Ascending aorta (tissue), 2 donors: Measurements from ENCODE around the gene TET2. TPM values are rescaled to one million over a fixed set of nuclear protein-coding genes. Genes with fewer than 3 reads are reported as not detected.

Experiments
- DNase-seq, 2 donors: peaks; one replicate each; pipeline ENCODE4 v3.0.0-alpha.2; 2019; ENCODE audit warnings: low spot score in 2 of 2
- H3K27ac ChIP-seq, 2 donors: fragments of 200-600 bp; sonication (generic); one replicate each; pipeline ENCODE4 v1.5.1; 2016 to 2017; ENCODE audit warnings: mild to moderate bottlenecking in 1 of 2
- H3K27me3 ChIP-seq: fragments of 200-600 bp; sonication (generic); one replicate; pipeline ENCODE4 v1.5.1; 2017
- H3K36me3 ChIP-seq, 2 donors: fragments of 200-600 bp; sonication (generic); one replicate each; pipeline ENCODE4 v1.5.1; 2016
- H3K4me1 ChIP-seq, 2 donors: fragments of 200-600 bp; sonication (generic); one replicate each; pipeline ENCODE4 v1.5.1; 2016 to 2017; ENCODE audit warnings: mild to moderate bottlenecking in 1 of 2
- H3K4me3 ChIP-seq, 2 donors: fragments of 200-600 bp; sonication (generic); one replicate each; pipeline ENCODE4 v1.5.1; 2016 to 2017; ENCODE audit warnings: mild to moderate bottlenecking in 1 of 2
- H3K9me3 ChIP-seq, 2 donors: fragments of 200-600 bp; sonication (generic); one replicate each; pipeline ENCODE4 v1.5.1; 2016
- CTCF ChIP-seq, 3 experiments: fragments of 200-600 bp in 2 of 3; fragments of 450-650 bp in 1 of 3; sonication (generic) in 2 of 3; IDR thresholded peaks; one replicate each; pipeline ENCODE4 v1.5.1; 2016 to 2019; ENCODE audit warnings: antibody characterized with exemption in 3 of 3, mild to moderate bottlenecking in 1 of 3, moderate library complexity in 1 of 3
- intact Hi-C: fragments of 100-400 bp; cut with DNase I; formaldehyde crosslinking; loops from one replicate; pipeline ENCODE4 v1.15.1; 2023
- total RNA-seq: library from RNA; depleted of rRNA; stranded (reverse); fragments of >200 nt; gene quantifications from one replicate; pipeline ENCODE4 v1.1.0, GENCODE V29; 2016

Gene TET2
- total RNA-seq, 1 donor from 2014 or later, result 14.8 TPM

- no peak overlapping the region for H3K27ac ChIP-seq
- no peak for TF ChIP-seq CTCF (IDR thresholded peaks at IDR 0.05)
- H3K36me3 ChIP-seq, result no peaks in the 10 kb centered on the region
- H3K27me3 ChIP-seq, result no peaks in the 10 kb centered on the region
- H3K9me3 ChIP-seq, result no peaks in the 10 kb centered on the region
- DNase-seq, result no peak
- intact Hi-C loops, result no loop called here
- H3K4me3 ChIP-seq, result no peak overlapping the region
- no peaks in the 10 kb centered on the region for H3K4me1 ChIP-seq
Measured at GRCh38 chr4:105206214-105206613, 59.5 kb downstream of the TET2 start.

GRCh38 chr4:105207386-105207785, 60.7 kb downstream of the TET2 start:
- Histone ChIP-seq H3K9me3 (no peaks in the 10 kb centered on the region), H3K27ac (no peak overlapping the region), H3K36me3 (no peaks in the 10 kb centered on the region), H3K27me3 (no peaks in the 10 kb centered on the region), H3K4me1 (no peaks in the 10 kb centered on the region), H3K4me3 (no peak overlapping the region)
- TF ChIP-seq CTCF (IDR thresholded peaks at IDR 0.05), result no peak
- DNase-seq, result no peak
- intact Hi-C loops, result no loop called here

- intact Hi-C loops, result no loop called here
- H3K27ac ChIP-seq, result no peak overlapping the region
- no peak overlapping the region for H3K4me3 ChIP-seq
- H3K36me3 ChIP-seq, result no peaks in the 10 kb centered on the region
- no peaks in the 10 kb centered on the region for H3K27me3 ChIP-seq
- no peak for DNase-seq
- no peak for TF ChIP-seq CTCF (IDR thresholded peaks at IDR 0.05)
- H3K4me1 ChIP-seq, result no peaks in the 10 kb centered on the region
- no peaks in the 10 kb centered on the region for H3K9me3 ChIP-seq
Measured at GRCh38 chr4:105208561-105208960, 61.9 kb downstream of the TET2 start.

- Histone ChIP-seq H3K27me3 (no peaks in the 10 kb centered on the region), H3K4me3 (no peak overlapping the region), H3K4me1 (peaks cover 0 to 5% of the 10 kb centered on the region in 2 donors), H3K27ac (no peak overlapping the region), H3K9me3 (no peaks in the 10 kb centered on the region), H3K36me3 (no peaks in the 10 kb centered on the region)
- no peak for DNase-seq
- intact Hi-C loops, result no loop called here
- TF ChIP-seq CTCF (IDR thresholded peaks at IDR 0.05), result no peak
Measured at GRCh38 chr4:105210916-105211315, 64.2 kb downstream of the TET2 start.

- Histone ChIP-seq H3K4me3 (no peak overlapping the region), H3K4me1 (peaks cover 0 to 8% of the 10 kb centered on the region in 2 donors), H3K9me3 (no peaks in the 10 kb centered on the region), H3K27ac (no peak overlapping the region), H3K27me3 (no peaks in the 10 kb centered on the region), H3K36me3 (no peaks in the 10 kb centered on the region)
- intact Hi-C loops, result no loop called here
- TF ChIP-seq CTCF (IDR thresholded peaks at IDR 0.05), result no peak
- DNase-seq, result no peak
Measured at GRCh38 chr4:105215609-105216313, 69.1 kb downstream of the TET2 start.

- Histone ChIP-seq H3K4me1 (peaks cover 0 to 2% of the 10 kb centered on the region in 2 donors), H3K9me3 (no peaks in the 10 kb centered on the region), H3K4me3 (no peak overlapping the region), H3K27me3 (no peaks in the 10 kb centered on the region), H3K27ac (no peak overlapping the region), H3K36me3 (no peaks in the 10 kb centered on the region)
- intact Hi-C loops, result no loop called here
- TF ChIP-seq CTCF (IDR thresholded peaks at IDR 0.05), result no peak
- no peak for DNase-seq
Measured at GRCh38 chr4:105225500-105225899, 78.8 kb downstream of the TET2 start.
